SKM-1 (cell line): ENCODE results near the gene OR2A12.
"Not testable (repeated sequence)": the region's sequence is repeated elsewhere in the genome, so short reads cannot be mapped to it uniquely, and the experiment has no call there.

Experiments used
- DNase-seq: peaks from one replicate; lab custom pipeline; 2025; ENCODE audit not compliant: unreplicated experiment; lab: John Stamatoyannopoulos, UW

OR2A12 gene

GRCh38 chr7:144085978-144086377 is at the start of gene OR2A12:
OR2A12 (plus strand) TSS chr7:144086278; CDS start chr7:144095108, 8,830 bp downstream.
- no peak for DNase-seq

GRCh38 chr7:144036302-144036885 is 49.7 kb upstream of the OR2A12 start:
- DNase-seq = no peak

DNA sequence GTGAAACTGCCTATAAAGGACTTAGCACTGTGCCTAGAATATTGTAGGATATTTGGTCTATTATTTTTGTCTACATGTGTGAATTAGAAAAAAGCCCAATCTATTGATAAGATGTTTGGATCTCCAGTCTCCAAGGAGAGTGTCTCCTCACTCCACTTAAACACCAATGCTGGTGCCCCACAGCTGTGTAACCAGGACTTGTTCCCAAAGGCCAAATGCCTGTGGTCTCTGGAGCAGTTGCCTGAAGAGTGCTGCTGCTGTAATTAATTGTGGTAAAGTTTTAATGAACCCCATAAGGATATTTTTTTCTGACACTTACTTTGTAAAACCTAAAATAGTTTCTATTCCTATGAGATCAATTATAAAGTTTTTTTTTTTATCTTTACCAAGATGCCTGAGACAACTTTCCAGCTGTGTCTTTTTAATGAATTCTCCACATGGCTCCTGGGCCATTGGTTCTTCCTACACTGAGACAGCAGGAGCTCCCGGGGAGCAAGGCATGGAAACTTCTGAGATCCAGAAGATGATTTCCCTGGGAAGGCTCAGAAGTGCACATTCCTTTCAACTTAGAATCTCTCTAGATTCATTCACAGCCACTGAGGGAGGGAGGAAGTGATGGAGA is 48.6 kb upstream of the OR2A12 start:
- no peak for DNase-seq

DNA sequence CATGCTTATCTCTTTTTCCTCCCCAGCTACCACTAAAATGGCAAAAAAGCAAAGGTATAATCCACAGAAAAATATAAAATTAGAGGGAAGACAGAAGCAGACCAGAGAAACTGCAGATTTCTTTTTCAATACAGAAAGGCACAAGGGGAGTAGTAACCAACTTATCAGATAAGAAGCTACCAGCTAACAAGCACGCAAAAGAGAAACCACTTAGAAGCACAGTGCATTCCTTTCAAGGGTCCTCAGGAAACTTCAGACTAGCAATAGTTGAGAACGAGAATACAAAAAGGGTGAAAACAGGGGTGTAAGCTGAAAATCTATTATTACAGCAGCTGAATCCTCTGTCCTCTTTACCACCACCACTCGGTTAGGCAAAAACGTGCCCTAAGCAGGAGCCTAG is 47.2 kb upstream of the OR2A12 start:
- no peak for DNase-seq

- DNase-seq = no peak
Observed at GRCh38 chr7:144048648-144049047, 37.4 kb upstream of the OR2A12 start, which contains the start of gene OR2A5. OR2A5 (plus strand) TSS chr7:144048948; CDS start chr7:144050402, 1,454 bp downstream.

- no peak for DNase-seq
Observed at GRCh38 chr7:144049491-144049890, 36.6 kb upstream of the OR2A12 start.

GRCh38 chr7:144050093-144050492 is 36.0 kb upstream of the OR2A12 start:
- DNase-seq = no peak

GRCh38 chr7:144050884-144051283 is 35.2 kb upstream of the OR2A12 start:
- DNase-seq = not testable (repeated sequence)

DNA sequence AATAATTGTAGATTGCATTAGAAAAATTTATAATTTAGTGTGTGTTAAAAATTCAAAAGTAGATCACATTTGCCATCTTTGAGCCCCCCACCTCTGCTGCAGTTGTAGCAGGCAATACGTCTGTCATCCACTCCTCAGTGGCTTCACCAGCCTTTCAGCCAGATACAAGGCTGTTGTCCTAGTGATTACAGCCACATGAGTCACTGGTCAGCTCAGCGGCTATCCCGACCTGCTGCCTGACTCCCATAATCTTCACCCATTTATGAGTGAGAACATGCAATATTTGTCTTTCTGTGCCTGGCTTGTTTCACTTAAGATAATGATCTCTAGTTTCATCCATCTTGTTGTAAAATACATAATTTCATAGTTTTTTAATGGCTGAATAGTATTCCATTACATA is 28.1 kb upstream of the OR2A12 start:
- DNase-seq = no peak

- DNase-seq = no peak
Observed at GRCh38 chr7:144063710-144064109, 22.4 kb upstream of the OR2A12 start.

DNA sequence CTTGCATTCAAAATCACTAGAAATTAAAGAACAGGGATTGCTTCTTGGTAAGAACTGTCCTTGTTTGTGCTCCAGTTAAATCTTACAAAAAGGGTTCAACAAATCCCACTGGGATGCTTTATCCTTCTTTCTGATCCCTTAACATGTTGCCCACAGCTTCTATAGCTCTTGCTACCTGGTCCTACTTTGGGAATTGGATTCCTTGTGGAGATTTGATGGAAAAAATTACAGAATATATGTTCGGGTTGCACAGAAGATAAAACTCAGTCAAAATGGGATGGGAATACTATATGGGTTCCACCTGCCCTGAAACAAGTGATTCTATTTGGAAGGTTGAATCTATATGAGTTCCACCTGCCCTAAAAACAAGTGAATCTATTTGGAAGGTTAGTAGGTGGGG is 16.6 kb upstream of the OR2A12 start, which contains the start of gene OR2A25:
Gene OR2A25, plus strand, starts transcription at position 301 of the 400 bp plus-strand sequence. CDS start 4,409 bp downstream, outside the sequence.
- DNase-seq = no peak

GRCh38 chr7:144069953-144070352 is 16.1 kb upstream of the OR2A12 start:
- no peak for DNase-seq

- DNase-seq = no peak
Observed at GRCh38 chr7:144074374-144074773, 11.7 kb upstream of the OR2A12 start.

- no peak for DNase-seq
Observed at GRCh38 chr7:144086730-144087129, 652 bp downstream of the OR2A12 start.

- DNase-seq = no peak
Observed at GRCh38 chr7:144087230-144087629, 1.2 kb downstream of the OR2A12 start.

- DNase-seq = no peak
Observed at GRCh38 chr7:144090667-144091066, 4.6 kb downstream of the OR2A12 start.

- no peak for DNase-seq
Observed at GRCh38 chr7:144098776-144099175, 12.7 kb downstream of the OR2A12 start.

DNA sequence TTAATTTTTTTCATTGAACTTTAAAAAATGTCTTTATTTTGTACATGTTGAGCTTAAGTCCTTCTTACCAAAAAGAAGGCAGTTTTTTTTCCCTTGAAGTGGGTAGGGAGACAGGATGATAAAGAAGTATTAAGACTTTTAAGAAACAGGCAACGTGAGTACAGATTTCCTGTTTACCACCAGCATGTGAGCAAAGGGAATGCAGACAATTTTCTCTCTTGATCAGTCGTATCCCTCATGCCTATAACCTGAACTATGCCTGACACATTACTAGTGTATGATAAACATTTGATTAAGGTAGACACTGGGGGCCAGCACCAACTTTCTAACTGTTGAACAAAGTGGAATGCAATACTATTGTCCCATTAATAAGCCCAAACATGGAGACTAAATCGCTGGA is 14.5 kb downstream of the OR2A12 start:
- DNase-seq = no peak

DNA sequence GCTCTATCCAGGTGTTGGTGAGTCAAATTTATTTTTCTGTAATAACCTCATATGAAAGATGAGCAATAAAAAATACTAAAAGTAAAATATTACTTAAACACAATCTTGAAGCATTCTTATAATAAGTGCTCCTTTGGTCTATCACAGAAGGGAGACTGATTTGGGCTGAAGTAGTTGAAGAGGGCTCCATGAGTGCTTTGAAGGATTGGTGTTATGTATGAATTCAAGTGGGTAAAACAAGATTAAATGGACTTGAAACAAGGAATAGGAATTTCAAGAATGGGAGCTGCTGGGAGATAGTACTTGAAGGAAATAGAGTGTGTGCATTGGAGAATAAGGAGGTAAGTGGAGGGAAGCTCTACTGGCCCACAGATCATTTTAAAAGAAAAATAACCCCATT is 16.0 kb downstream of the OR2A12 start:
- DNase-seq = no peak

GRCh38 chr7:144105211-144105610 is 19.1 kb downstream of the OR2A12 start:
- DNase-seq = no peak

DNA sequence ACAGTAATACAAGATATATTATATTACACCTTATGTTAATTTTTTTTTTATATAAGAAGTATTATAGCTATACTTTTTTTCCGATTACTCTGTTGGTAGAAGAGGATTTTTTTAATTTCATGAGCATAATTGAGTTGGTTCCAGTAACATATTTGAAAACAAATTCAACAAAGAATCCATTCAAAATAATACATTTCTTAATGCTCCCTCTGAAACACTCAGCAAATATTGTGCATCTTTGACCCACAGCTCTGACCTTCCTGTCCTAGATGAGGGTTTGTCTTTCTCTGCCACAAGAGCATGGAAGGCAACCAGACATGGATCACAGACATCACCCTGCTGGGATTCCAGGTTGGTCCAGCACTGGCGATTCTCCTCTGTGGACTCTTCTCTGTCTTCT is 23.2 kb downstream of the OR2A12 start, which contains the start of gene OR2A2:
Gene OR2A2, plus strand, starts transcription at position 301 of the 400 bp plus-strand sequence. Its CDS starts 0 bp downstream, at position 301.
- no peak for DNase-seq

DNA sequence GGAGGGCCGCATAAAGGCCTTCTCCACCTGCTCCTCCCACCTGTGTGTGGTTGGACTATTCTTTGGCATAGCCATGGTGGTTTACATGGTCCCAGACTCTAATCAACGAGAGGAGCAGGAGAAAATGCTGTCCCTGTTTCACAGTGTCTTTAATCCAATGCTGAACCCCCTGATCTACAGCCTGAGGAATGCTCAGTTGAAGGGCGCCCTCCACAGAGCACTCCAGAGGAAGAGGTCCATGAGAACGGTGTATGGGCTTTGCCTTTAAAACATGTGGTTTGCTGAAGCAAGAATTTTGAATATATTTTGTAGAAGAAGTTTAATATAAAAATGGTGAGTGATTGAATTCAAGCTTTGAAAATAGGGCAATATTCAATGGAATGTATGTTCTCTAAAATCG is 24.2 kb downstream of the OR2A12 start:
- no peak for DNase-seq

DNA sequence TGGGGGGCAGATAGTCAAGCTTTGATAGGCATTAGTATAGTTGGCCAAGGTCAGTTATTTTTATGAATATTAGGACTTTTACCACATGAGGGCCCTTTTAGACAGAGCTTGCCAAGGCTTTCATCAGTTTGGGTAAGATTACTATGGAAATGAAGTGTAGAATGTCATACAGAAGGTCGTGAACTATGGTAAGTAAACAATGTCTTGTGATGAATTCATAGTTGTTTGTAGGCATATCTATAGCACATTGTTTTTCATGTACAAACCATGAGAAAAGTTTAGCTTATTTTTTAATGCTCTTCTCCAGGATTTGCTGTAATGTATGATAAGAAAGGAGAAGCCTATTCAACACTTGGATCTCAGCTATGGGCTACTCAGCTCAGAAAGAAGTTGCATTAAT is 27.6 kb downstream of the OR2A12 start:
- no peak for DNase-seq
